GM23248 (cell line): ENCODE results near the gene SUGCT.

Experiments used
- EZH2 ChIP-seq: fragments of 200-600 bp; sonication (generic); IDR thresholded peaks from 2 replicates; pipeline ENCODE4 v1.6.1; 2018; ENCODE audit warnings: antibody characterized with exemption, mild to moderate bottlenecking; ENCODE audit not compliant: insufficient read depth, poor library complexity, severe bottlenecking
- EZH2phosphoT487 ChIP-seq: fragments of 200-600 bp; sonication (generic); IDR thresholded peaks from 2 replicates; pipeline ENCODE4 v1.6.1; 2018; ENCODE audit warnings: antibody characterized with exemption, moderate library complexity, mild to moderate bottlenecking, low read depth; ENCODE audit not compliant: insufficient read depth

- TF ChIP-seq EZH2phosphoT487 (no peak), EZH2 (no peak)
Measured at GRCh38 chr7:40580776-40581175, 446.0 kb downstream of the SUGCT start.
